ENCODE results near the gene ZNF217. TPM values are rescaled to one million over a fixed set of nuclear protein-coding genes. Genes with fewer than 3 reads are reported as not detected.

Gene ZNF217
- total and polyA plus RNA-seq, 2 of the 8 experiments (the other 6 are each of a cell fraction or from before 2014, with no cell fraction given): 15.3 to 87.9 TPM

DNA sequence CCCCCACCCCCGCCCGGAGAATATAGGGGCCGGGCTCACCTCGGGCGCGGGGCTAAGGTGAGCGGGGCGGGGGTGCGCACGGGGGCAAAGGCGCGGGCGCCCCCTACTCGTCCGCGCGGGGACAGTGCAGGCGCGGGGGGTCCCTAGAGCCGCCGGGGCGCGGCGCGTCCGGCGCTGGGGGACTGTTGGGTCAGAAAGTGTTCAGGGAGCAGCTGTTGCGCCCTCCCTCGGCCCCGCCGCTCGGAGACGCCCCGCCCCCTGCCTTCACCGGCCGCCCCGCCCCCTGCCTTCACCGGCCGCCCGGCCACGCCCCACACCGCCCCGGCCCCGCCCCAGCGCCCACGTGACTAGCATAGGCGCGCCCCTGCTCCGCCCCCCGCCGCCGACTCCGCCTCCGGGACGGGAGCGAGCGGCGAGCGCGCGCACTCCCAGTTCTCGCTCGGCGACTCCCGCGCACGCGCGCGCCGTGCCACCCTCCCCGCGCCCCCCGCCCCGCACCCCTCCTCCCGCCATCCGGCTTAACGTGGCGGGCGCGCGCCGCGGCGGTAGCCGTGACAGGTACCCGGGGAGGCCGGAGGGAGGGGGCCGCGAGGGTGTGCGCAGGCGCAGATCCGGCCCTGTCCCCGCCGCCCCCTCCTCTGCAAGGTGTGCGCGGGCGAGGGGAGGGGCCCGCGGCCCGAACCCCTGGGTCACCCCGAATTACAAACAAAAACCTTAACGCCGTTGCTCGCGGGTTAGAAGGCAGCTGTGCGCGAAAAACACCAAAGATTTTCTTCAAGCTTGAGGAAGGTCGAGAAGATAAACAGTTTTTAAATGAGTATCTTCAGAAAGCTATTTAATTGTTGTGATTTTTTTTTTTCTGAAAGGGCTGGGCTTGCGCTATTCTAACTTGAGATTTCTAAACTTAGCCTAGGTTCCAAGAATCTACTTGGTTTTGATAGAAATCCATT is 704 bp upstream of the ZNF217 start (continued):
- TF ChIP-seq, protein P1, sequence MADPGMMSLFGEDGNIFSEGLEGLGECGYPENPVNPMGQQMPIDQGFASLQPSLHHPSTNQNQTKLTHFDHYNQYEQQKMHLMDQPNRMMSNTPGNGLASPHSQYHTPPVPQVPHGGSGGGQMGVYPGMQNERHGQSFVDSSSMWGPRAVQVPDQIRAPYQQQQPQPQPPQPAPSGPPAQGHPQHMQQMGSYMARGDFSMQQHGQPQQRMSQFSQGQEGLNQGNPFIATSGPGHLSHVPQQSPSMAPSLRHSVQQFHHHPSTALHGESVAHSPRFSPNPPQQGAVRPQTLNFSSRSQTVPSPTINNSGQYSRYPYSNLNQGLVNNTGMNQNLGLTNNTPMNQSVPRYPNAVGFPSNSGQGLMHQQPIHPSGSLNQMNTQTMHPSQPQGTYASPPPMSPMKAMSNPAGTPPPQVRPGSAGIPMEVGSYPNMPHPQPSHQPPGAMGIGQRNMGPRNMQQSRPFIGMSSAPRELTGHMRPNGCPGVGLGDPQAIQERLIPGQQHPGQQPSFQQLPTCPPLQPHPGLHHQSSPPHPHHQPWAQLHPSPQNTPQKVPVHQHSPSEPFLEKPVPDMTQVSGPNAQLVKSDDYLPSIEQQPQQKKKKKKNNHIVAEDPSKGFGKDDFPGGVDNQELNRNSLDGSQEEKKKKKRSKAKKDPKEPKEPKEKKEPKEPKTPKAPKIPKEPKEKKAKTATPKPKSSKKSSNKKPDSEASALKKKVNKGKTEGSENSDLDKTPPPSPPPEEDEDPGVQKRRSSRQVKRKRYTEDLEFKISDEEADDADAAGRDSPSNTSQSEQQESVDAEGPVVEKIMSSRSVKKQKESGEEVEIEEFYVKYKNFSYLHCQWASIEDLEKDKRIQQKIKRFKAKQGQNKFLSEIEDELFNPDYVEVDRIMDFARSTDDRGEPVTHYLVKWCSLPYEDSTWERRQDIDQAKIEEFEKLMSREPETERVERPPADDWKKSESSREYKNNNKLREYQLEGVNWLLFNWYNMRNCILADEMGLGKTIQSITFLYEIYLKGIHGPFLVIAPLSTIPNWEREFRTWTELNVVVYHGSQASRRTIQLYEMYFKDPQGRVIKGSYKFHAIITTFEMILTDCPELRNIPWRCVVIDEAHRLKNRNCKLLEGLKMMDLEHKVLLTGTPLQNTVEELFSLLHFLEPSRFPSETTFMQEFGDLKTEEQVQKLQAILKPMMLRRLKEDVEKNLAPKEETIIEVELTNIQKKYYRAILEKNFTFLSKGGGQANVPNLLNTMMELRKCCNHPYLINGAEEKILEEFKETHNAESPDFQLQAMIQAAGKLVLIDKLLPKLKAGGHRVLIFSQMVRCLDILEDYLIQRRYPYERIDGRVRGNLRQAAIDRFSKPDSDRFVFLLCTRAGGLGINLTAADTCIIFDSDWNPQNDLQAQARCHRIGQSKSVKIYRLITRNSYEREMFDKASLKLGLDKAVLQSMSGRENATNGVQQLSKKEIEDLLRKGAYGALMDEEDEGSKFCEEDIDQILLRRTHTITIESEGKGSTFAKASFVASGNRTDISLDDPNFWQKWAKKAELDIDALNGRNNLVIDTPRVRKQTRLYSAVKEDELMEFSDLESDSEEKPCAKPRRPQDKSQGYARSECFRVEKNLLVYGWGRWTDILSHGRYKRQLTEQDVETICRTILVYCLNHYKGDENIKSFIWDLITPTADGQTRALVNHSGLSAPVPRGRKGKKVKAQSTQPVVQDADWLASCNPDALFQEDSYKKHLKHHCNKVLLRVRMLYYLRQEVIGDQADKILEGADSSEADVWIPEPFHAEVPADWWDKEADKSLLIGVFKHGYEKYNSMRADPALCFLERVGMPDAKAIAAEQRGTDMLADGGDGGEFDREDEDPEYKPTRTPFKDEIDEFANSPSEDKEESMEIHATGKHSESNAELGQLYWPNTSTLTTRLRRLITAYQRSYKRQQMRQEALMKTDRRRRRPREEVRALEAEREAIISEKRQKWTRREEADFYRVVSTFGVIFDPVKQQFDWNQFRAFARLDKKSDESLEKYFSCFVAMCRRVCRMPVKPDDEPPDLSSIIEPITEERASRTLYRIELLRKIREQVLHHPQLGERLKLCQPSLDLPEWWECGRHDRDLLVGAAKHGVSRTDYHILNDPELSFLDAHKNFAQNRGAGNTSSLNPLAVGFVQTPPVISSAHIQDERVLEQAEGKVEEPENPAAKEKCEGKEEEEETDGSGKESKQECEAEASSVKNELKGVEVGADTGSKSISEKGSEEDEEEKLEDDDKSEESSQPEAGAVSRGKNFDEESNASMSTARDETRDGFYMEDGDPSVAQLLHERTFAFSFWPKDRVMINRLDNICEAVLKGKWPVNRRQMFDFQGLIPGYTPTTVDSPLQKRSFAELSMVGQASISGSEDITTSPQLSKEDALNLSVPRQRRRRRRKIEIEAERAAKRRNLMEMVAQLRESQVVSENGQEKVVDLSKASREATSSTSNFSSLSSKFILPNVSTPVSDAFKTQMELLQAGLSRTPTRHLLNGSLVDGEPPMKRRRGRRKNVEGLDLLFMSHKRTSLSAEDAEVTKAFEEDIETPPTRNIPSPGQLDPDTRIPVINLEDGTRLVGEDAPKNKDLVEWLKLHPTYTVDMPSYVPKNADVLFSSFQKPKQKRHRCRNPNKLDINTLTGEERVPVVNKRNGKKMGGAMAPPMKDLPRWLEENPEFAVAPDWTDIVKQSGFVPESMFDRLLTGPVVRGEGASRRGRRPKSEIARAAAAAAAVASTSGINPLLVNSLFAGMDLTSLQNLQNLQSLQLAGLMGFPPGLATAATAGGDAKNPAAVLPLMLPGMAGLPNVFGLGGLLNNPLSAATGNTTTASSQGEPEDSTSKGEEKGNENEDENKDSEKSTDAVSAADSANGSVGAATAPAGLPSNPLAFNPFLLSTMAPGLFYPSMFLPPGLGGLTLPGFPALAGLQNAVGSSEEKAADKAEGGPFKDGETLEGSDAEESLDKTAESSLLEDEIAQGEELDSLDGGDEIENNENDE (IDR thresholded peaks at IDR 0.05; ENCODE audit: insufficient replicate concordance, low read length): no peak
- TF ChIP-seq POU5F1 (IDR thresholded peaks at IDR 0.05; ENCODE audit: low read depth, low read length): no peak
- TF ChIP-seq NRF1 (IDR thresholded peaks at IDR 0.05; ENCODE audit: low read depth, low read length): peak; percentile 43
- 0 out of 4 replicates have a peak, but pooled peaks of 1 of the 2 experiments have one; percentile 9 for TF ChIP-seq SIN3A (conservative IDR thresholded peaks at IDR 0.05 in 1 of 2, IDR thresholded peaks at IDR 0.05 in 1 of 2; ENCODE audit: low read depth in 1 of 2, low read length in 2 of 2)
- TF ChIP-seq SAP30 (IDR thresholded peaks at IDR 0.05; ENCODE audit: insufficient read depth, insufficient replicate concordance, low read length): no peak
- no peak for TF ChIP-seq BCL11A (IDR thresholded peaks at IDR 0.05; ENCODE audit: low read depth in 2 of 2, low read length in 2 of 2)
- TF ChIP-seq RAD21 (IDR thresholded peaks at IDR 0.05 in 1 of 2, conservative IDR thresholded peaks at IDR 0.05 in 1 of 2; ENCODE audit: low read depth in 2 of 2, low read length in 2 of 2): peak; percentile 18 to 46; a peak in 3 of 4 replicates
- no peak for TF ChIP-seq KDM1A (IDR thresholded peaks at IDR 0.05; ENCODE audit: borderline replicate concordance, low read length)

All from H1 (cell line).